WERI-Rb-1 (cell line): ENCODE data around the gene ARHGAP26.

Experiments
- DNase-seq: peaks from one replicate; pipeline ENCODE4 v3.0.0-alpha.2; 2020
- H3K27ac ChIP-seq: fragments of 250-450 bp; sonication (Bioruptor Pico); 2 replicates; pipeline ENCODE4 v1.5.1; 2020; ENCODE audit warnings: mild to moderate bottlenecking, moderate library complexity
- H3K27me3 ChIP-seq: fragments of 250-450 bp; sonication (Bioruptor Pico); 2 replicates; pipeline ENCODE4 v1.5.1; 2021; ENCODE audit warnings: mild to moderate bottlenecking, low read depth, moderate library complexity; ENCODE audit not compliant: insufficient read depth, severe bottlenecking
- H3K36me3 ChIP-seq: fragments of 250-450 bp; sonication (Bioruptor Pico); 2 replicates; pipeline ENCODE4 v1.5.1; 2020; ENCODE audit warnings: mild to moderate bottlenecking, moderate library complexity
- H3K4me3 ChIP-seq: 2 replicates; pipeline ENCODE4 v1.5.1; 2011; ENCODE audit warnings: low read depth, mild to moderate bottlenecking, control low read depth, low read length
- H3K9me3 ChIP-seq: fragments of 250-450 bp; sonication (Bioruptor Pico); 2 replicates; pipeline ENCODE4 v1.5.1; 2021; ENCODE audit warnings: mild to moderate bottlenecking, moderate library complexity; ENCODE audit not compliant: severe bottlenecking
- CTCF ChIP-seq: IDR thresholded peaks from 2 replicates; pipeline ENCODE4 v1.5.1; 2011; ENCODE audit warnings: low read depth, mild to moderate bottlenecking, control low read depth, inconsistent platforms, low read length

The ARHGAP26 gene

DNA sequence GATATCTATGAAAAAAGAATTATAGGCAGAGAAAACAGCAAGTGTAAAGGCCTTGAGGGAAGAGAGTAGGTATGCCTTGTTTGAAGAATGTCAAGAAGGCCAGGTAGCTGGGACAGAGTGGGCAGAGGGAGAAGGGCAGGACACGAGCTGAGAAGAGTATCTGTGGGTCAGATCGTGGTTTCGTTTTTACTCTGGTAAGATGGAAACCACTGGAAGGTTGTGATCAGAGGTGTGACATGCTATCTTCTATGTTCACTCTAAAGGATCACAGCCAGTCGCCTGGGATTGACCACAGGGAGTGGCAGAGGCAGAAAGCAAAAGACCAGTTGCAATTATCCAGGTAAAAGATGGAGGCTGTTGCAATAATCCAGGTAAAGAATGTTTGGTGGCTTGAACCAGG is 12.6 kb upstream of the ARHGAP26 start:
- Histone ChIP-seq H3K36me3 (no peaks in the 10 kb centered on the region), H3K4me3 (no peak overlapping the region), H3K9me3 (no peaks in the 10 kb centered on the region), H3K27me3 (no peaks in the 10 kb centered on the region), H3K27ac (no peak overlapping the region)
- DNase-seq: no peak
- TF ChIP-seq CTCF: no peak

DNA sequence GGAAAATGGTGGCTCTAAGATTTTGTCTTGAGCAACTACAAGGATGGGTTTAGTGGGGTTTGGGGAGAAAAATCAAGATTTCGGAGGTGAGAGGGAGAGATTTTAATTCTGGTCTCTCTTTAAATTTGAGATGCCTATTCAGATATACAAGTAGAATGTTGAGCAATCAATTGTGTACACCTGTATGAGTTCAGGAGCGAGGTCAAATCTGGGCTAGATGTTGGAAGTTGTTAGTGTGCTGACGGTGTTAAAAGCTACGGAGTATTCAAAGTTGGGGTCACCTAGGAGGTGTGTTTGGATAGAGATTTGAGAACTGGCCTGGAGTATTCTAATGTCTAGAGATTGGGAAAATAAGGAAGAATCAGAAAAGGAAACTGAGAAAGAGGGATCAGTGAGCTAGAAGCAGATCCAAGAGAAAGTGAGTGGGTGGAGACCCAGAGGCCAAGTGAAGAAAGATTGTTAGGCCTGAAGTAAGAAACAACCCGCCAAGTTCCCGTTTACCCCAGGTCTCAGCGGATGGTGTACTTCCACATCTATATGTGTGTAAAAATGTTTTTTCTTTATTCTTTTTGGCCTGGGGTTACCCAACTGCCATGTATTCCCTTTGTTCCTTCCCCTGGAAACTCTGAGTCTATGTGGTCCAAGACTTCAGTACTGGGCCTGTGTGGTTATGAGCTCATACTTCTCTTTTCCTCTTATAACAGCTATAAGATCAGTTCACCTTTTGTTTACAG is 11.9 kb upstream of the ARHGAP26 start:
- H3K27ac ChIP-seq: no peak overlapping the region
- no peak for TF ChIP-seq CTCF
- H3K4me3 ChIP-seq: no peak overlapping the region
- H3K27me3 ChIP-seq: no peaks in the 10 kb centered on the region
- H3K36me3 ChIP-seq: no peaks in the 10 kb centered on the region
- H3K9me3 ChIP-seq: no peaks in the 10 kb centered on the region
- DNase-seq: no peak

- Histone ChIP-seq H3K27ac (no peak overlapping the region), H3K36me3 (no peaks in the 10 kb centered on the region), H3K4me3 (no peak overlapping the region), H3K27me3 (no peaks in the 10 kb centered on the region), H3K9me3 (no peaks in the 10 kb centered on the region)
- no peak for DNase-seq
- no peak for TF ChIP-seq CTCF
Measured at GRCh38 chr5:142758796-142759145, 11.4 kb upstream of the ARHGAP26 start.

DNA sequence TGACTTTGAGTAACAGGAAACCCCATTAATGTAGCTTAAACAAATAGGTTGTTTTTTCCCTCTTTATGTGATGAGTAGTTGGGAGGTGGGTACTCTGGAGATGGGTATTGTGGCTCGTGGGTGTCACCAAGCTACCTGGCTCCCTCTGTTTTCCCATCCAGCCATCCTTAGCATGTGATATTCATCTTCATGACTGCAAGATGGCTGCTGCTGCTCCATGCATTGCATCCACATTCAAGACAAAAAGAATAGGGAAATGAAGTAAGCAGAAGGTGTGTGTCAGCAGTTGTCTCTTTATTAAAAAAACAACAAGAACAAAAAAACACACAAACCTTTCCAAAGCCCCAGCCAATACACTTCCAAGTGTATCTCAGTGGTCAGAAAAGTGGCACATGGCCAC is 6.5 kb upstream of the ARHGAP26 start:
- Histone ChIP-seq H3K9me3 (no peaks in the 10 kb centered on the region), H3K27ac (no peak overlapping the region), H3K36me3 (no peaks in the 10 kb centered on the region), H3K27me3 (no peaks in the 10 kb centered on the region), H3K4me3 (no peak overlapping the region)
- TF ChIP-seq CTCF: no peak
- DNase-seq: no peak

DNA sequence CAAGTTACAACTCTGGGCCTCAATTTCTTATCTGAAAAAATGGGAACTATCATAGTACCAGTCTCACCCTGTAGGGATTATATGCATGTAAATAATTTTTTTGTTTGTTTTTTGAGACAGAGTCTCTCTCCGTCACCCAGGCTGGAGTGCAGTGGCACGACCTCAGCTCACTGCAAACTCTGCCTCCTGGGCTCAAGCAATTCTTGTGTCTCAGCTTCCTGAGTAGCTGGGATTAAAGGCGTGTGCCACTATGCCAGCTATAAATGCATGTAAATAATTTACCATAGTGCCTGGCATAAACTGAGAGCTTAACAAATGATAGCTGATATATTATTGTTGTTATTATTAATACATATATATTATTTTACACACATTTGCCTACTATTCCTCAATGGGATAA is 3.0 kb upstream of the ARHGAP26 start:
- TF ChIP-seq CTCF: no peak
- Histone ChIP-seq H3K4me3 (no peak overlapping the region), H3K27me3 (peaks cover 4% of the 10 kb centered on the region)

GRCh38 chr5:142767911-142768310 is 2.3 kb upstream of the ARHGAP26 start:
- H3K9me3 ChIP-seq: no peaks in the 10 kb centered on the region
- no peaks in the 10 kb centered on the region for H3K36me3 ChIP-seq
- no peak for TF ChIP-seq CTCF
- no peak overlapping the region for H3K4me3 ChIP-seq
- H3K27ac ChIP-seq: no peak overlapping the region
- DNase-seq: no peak
- peaks cover 4% of the 10 kb centered on the region for H3K27me3 ChIP-seq

More for the DNA sequence above, 3.0 kb upstream of the ARHGAP26 start:
- Histone ChIP-seq H3K9me3 (no peaks in the 10 kb centered on the region), H3K27ac (no peak overlapping the region), H3K36me3 (no peaks in the 10 kb centered on the region)
- DNase-seq: no peak
